ENCODE measurements around the gene GPR146.
"Not testable (repeated sequence)": the region's sequence is repeated elsewhere in the genome, so short reads cannot be mapped to it uniquely, and the experiment has no call there.

GPR146 gene

GRCh38 chr7:1044189-1045068 is at the start of gene GPR146:
GPR146 (plus strand) TSS chr7:1044546; CDS start chr7:1057516, 12,970 bp downstream.
- DNase-seq (ENCODE audit: low read depth in 1 of 2, low spot score in 1 of 2), result peak; percentile 83 to 91

- no peak for DNase-seq (ENCODE audit: low read depth in 1 of 2, low spot score in 1 of 2)
These were observed 49.6 kb upstream of the GPR146 start for GRCh38 chr7:994592-995308.

GRCh38 chr7:995571-995970 is 48.8 kb upstream of the GPR146 start:
- DNase-seq (ENCODE audit: low read depth in 1 of 2, low spot score in 1 of 2), result no peak

GRCh38 chr7:996079-996872 is 48.1 kb upstream of the GPR146 start:
- no peak for DNase-seq (ENCODE audit: low read depth in 1 of 2, low spot score in 1 of 2)

- no peak for DNase-seq (ENCODE audit: low read depth in 1 of 2, low spot score in 1 of 2)
These were observed 46.6 kb upstream of the GPR146 start for GRCh38 chr7:997404-998395.

- no peak for DNase-seq (ENCODE audit: low read depth in 1 of 2, low spot score in 1 of 2)
These were observed 45.0 kb upstream of the GPR146 start for GRCh38 chr7:999149-999879.

- no peak for DNase-seq (ENCODE audit: low read depth in 1 of 2, low spot score in 1 of 2)
These were observed 44.1 kb upstream of the GPR146 start for GRCh38 chr7:999941-1000935.

GRCh38 chr7:1001069-1001770 is 43.1 kb upstream of the GPR146 start:
- not testable (repeated sequence) for DNase-seq (ENCODE audit: low read depth in 1 of 2, low spot score in 1 of 2)

- DNase-seq (ENCODE audit: low read depth in 1 of 2, low spot score in 1 of 2), result not testable (repeated sequence)
These were observed 42.3 kb upstream of the GPR146 start for GRCh38 chr7:1002026-1002425.

- not testable (repeated sequence) for DNase-seq (ENCODE audit: low read depth in 1 of 2, low spot score in 1 of 2)
These were observed 41.9 kb upstream of the GPR146 start for GRCh38 chr7:1002445-1002844.

- DNase-seq (ENCODE audit: low read depth in 1 of 2, low spot score in 1 of 2), result no peak
These were observed 40.1 kb upstream of the GPR146 start for GRCh38 chr7:1004018-1004852.

GRCh38 chr7:1005303-1005702 is 39.0 kb upstream of the GPR146 start:
- DNase-seq (ENCODE audit: low read depth in 1 of 2, low spot score in 1 of 2), result no peak

- DNase-seq (ENCODE audit: low read depth in 1 of 2, low spot score in 1 of 2), result no peak
These were observed 36.4 kb upstream of the GPR146 start for GRCh38 chr7:1007901-1008300.

- no peak for DNase-seq (ENCODE audit: low read depth in 1 of 2, low spot score in 1 of 2)
These were observed 35.5 kb upstream of the GPR146 start for GRCh38 chr7:1008733-1009363.

GRCh38 chr7:1009747-1010146 is 34.6 kb upstream of the GPR146 start:
- DNase-seq (ENCODE audit: low read depth in 1 of 2, low spot score in 1 of 2), result no peak

GRCh38 chr7:1010226-1010625 is 34.1 kb upstream of the GPR146 start:
- no peak for DNase-seq (ENCODE audit: low read depth in 1 of 2, low spot score in 1 of 2)
